Measurements from ENCODE around the gene C2CD2L.
"Not testable (repeated sequence)": the region's sequence is repeated elsewhere in the genome, so short reads cannot be mapped to it uniquely, and the experiment has no call there.

C2CD2L gene

DNA sequence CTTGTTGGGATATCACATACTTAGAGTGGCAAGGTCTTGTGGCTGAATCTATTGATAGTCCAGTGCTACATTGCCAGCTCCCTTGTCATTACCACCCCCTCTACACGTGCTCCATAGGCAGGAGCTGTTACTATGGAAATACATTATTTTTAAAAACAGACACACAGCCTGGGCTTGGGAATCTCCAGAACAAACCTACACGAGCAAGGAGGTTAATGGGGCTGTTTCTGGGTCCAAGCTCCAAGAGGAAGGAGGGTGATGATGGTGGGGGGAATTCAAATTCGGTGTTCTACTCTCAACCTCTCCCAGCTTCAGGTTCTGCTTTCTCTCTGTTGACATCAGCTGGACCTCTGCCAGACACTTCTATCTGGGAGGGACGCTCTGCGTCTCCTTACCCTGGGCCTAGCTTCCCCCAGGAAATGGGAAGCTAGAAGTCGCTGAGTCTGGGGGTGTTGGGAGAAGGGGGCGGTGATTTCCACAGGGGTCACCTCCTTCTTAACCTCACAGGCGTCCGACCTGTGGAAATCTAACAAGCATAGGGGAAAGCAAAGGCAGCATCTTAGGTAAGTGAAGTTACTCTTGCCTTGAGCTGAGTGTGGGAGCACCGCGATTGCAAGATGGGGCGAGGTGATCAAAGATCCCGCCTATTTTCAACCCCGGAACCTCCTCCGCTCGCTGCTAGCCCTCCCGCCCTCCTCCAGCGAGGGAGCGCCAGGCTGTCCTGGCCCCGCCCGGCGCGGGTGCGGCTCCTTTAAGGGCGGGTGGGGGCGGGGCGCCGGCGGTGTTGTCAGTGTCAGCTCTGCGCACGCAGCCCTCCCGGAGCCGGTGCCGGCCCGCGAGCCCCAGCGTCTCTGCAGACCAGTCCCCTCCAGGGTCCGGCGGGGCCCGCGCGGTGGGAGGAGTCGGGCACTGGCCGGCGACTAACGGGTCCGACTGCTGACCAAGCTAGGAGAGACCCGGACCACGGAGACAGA is at the start of gene C2CD2L:
Gene C2CD2L, plus strand, starts transcription at position 781 of the 974 bp plus-strand sequence. CDS start 398 bp downstream, outside the sequence.
- no peak for TF ChIP-seq ZFX (IDR thresholded peaks at IDR 0.05; ENCODE audit: borderline replicate concordance)
- TF ChIP-seq, protein P1, sequence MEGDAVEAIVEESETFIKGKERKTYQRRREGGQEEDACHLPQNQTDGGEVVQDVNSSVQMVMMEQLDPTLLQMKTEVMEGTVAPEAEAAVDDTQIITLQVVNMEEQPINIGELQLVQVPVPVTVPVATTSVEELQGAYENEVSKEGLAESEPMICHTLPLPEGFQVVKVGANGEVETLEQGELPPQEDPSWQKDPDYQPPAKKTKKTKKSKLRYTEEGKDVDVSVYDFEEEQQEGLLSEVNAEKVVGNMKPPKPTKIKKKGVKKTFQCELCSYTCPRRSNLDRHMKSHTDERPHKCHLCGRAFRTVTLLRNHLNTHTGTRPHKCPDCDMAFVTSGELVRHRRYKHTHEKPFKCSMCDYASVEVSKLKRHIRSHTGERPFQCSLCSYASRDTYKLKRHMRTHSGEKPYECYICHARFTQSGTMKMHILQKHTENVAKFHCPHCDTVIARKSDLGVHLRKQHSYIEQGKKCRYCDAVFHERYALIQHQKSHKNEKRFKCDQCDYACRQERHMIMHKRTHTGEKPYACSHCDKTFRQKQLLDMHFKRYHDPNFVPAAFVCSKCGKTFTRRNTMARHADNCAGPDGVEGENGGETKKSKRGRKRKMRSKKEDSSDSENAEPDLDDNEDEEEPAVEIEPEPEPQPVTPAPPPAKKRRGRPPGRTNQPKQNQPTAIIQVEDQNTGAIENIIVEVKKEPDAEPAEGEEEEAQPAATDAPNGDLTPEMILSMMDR (IDR thresholded peaks at IDR 0.05), result no peak
- peak within 1 kb of the TSS; percentile 82 for H3K27ac ChIP-seq

DNA sequence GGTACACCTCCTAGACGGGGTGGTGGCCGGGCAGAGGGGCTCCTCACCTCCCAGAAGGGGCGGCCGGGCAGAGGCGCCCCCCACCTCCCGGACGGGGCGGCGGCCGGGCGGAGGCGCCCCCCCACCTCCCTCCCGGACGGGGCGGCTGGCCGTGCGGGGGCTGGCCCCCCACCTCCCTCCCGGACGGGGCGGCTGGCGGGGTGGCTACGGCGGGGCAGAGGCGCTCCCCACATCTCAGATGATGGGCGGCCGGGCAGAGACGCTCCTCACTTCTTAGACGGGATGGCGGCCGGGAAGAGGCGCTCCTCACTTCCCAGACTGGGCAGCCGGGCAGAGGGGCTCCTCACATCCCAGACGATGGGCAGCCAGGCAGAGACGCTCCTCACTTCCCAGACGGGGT is 48.0 kb upstream of the C2CD2L start:
- not testable (repeated sequence) for H3K27ac ChIP-seq

DNA sequence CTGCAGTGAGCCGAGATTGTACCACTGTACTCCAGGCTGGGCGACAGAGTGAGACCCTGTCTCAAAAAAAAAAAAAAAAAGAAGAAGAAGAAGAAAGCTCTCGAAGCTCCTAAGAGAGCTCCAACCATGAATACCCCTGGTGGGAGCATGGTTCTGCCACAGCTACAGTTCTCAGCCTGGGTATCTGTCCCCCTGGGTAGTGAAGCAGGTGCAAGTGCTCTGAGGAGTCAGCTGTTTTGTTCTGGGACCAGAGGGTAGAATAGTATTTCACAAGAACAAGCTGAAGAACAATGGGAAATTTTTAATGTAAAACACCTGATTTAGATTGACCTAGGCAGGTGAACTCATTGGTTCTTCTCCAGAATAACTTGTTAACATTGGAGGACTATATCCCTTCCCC is 45.9 kb upstream of the C2CD2L start:
- no peak overlapping the region for H3K27ac ChIP-seq
- TF ChIP-seq ZFX (IDR thresholded peaks at IDR 0.05; ENCODE audit: borderline replicate concordance), result no peak

DNA sequence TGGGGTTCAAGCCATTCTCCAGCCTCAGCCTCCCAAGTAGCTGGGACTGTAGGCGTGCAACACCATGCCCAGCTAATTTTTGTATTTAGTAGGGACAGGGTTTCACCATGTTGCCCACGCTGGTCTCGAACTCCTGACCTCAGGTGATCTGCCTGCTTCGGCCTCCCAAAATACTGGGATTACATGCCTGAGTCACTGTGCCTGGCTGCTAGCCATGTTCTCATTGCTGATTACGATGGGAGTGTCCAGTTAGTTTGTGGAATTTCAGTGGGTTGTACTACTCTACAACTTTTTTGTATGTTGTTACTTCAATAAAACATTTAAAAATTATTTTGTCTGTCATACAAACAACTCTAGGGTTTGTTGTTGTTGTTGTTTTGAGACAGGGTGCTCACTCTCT is 44.4 kb upstream of the C2CD2L start:
- no peak for TF ChIP-seq ZFX (IDR thresholded peaks at IDR 0.05; ENCODE audit: borderline replicate concordance)
- TF ChIP-seq, protein P1 (IDR thresholded peaks at IDR 0.05), result no peak
- peak overlapping the region; percentile 4; the same call in 1 of the 2 replicates for H3K27ac ChIP-seq

DNA sequence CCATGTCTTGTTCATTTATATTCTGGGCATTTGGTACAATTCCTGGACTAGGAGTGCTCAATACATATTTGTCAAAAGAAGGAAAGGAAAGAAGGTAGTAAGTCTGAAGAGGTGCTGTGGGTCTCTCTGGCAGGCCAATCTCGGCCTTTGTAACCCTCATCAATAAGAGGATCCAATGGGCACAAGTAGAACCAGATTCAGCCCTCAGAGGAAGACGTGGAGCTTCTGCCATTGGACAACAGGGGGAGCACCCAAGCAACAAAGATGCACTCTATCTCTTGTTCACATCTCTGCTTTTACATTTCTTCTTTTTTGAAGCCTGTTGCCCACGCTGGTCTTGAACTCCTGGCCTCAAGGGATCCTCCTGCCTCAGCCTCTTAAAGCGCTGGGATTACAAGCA is 41.8 kb upstream of the C2CD2L start:
- no peak overlapping the region for H3K27ac ChIP-seq
- TF ChIP-seq, protein P1 (IDR thresholded peaks at IDR 0.05), result peak; percentile 60
- TF ChIP-seq ZFX (IDR thresholded peaks at IDR 0.05; ENCODE audit: borderline replicate concordance), result no peak

DNA sequence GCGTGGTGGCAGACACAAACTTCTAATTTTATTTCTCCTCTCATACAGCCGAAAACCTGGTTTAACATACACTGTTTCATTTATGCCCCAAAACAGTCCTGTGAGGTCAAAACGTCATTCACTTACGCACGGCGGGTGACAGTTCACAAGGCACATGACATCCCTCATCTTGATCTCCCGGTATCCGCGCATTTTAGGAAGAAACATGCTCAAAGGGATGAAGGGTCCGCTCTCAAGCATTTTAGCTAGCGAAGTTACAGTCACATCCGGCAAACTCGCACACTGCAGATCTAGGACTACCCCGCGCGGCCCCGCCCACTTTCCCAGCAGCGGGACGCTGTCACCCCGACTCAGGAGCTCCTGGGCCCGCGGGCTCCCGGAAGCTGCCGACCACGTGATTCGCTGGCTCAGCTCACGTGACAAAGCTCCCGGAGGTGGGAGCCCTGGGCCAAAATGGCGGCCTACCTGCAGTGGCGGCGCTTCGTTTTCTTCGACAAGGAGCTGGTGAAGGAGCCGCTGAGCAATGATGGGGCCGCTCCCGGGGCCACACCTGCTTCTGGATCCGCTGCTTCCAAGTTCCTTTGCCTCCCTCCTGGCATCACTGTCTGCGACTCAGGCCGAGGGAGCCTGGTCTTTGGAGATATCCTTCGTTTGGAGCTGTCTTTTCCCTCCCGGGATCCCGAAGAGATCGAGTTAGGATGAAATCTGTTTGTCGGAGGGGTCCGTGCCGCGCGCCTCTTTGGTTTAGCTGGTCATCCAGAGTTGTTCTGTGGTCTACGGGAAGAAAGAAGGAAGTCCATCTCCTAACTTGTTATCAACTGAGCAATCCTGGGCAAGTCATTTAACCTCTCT is 39.5 kb upstream of the C2CD2L start, which contains the start of gene VPS11:
Gene VPS11, plus strand, starts transcription at position 448 of the 852 bp plus-strand sequence. Its CDS starts 6 bp downstream, at position 454.
- peak within 1 kb of the TSS; percentile 86 for H3K27ac ChIP-seq
- TF ChIP-seq, protein P1 (IDR thresholded peaks at IDR 0.05), result no peak
- TF ChIP-seq ZFX (IDR thresholded peaks at IDR 0.05; ENCODE audit: borderline replicate concordance), result no peak

DNA sequence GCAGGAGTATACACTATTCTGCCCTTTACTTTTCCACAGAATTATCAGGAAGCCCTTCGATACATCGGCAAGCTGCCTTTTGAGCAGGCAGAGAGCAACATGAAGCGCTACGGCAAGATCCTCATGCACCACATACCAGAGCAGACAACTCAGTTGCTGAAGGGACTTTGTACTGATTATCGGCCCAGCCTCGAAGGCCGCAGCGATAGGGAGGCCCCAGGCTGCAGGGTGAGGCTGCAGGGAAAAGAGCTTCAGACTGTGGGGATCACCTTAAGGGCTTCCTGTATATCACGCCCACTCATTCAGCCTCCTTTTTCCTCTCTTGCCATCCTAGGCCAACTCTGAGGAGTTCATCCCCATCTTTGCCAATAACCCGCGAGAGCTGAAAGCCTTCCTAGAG is 29.3 kb upstream of the C2CD2L start:
- TF ChIP-seq, protein P1 (IDR thresholded peaks at IDR 0.05), result no peak
- no peak for TF ChIP-seq ZFX (IDR thresholded peaks at IDR 0.05; ENCODE audit: borderline replicate concordance)

More for the DNA sequence above, 29.3 kb upstream of the C2CD2L start:
- no peak overlapping the region for H3K27ac ChIP-seq

All from 22Rv1 (cell line).